GM12878 (cell line): ENCODE measurements around the gene IRF1. TPM values are rescaled to one million over a fixed set of nuclear protein-coding genes. Genes with fewer than 3 reads are reported as not detected.

Experiments
- BACH1 ChIP-seq: fragments of 450-650 bp; IDR thresholded peaks from 2 replicates; pipeline ENCODE4 v1.6.1; 2017; ENCODE audit warnings: mild to moderate bottlenecking, borderline replicate concordance
- CREB1 ChIP-seq: IDR thresholded peaks from 2 replicates; pipeline ENCODE4 v1.6.1; 2012; ENCODE audit warnings: low read depth, mild to moderate bottlenecking, inconsistent platforms
- EGR1 ChIP-seq, 2 experiments: IDR thresholded peaks; 1 replicate in 1 of 2; 2 replicates in 1 of 2; pipeline ENCODE4 v1.6.1; 2011 to 2012; ENCODE audit warnings: low read depth in 2 of 2, low read length in 2 of 2, borderline replicate concordance in 1 of 2, mild to moderate bottlenecking in 1 of 2, moderate library complexity in 1 of 2
- EP300 ChIP-seq, 2 experiments: fragments of 150-350 bp in 1 of 2; IDR thresholded peaks; 2 replicates each; pipeline ENCODE4 v1.6.1; 2011 to 2012; ENCODE audit warnings: low read depth in 2 of 2, low read length in 2 of 2, borderline replicate concordance in 1 of 2, improper control_type of control experiment in 1 of 2, inconsistent platforms in 1 of 2; ENCODE audit not compliant: control insufficient read depth in 1 of 2
- HDAC6 ChIP-seq: fragments of 200-600 bp; sonication (generic); IDR thresholded peaks from one replicate; pipeline ENCODE4 v1.8.0; 2017; ENCODE audit warnings: antibody characterized with exemption; ENCODE audit not compliant: unreplicated experiment
- JUND ChIP-seq: IDR thresholded peaks from 2 replicates; pipeline ENCODE4 v1.6.1; 2012; ENCODE audit warnings: low read depth, mild to moderate bottlenecking, low read length, improper control_type of control experiment, moderate library complexity
- MTA3 ChIP-seq: IDR thresholded peaks from 2 replicates; pipeline ENCODE4 v1.6.1; 2012; ENCODE audit warnings: low read length, inconsistent platforms, borderline replicate concordance
- MXI1 ChIP-seq: fragments of 150-350 bp; IDR thresholded peaks from 2 replicates; pipeline ENCODE4 v1.6.1; 2011; ENCODE audit warnings: low read depth, mild to moderate bottlenecking, inconsistent platforms, low read length, improper control_type of control experiment
- POLR2AphosphoS2 ChIP-seq: IDR thresholded peaks from 2 replicates; pipeline ENCODE4 v1.6.1; 2011; ENCODE audit warnings: low read depth, mild to moderate bottlenecking, low read length, improper control_type of control experiment, moderate library complexity
- RAD51 ChIP-seq: fragments of 450-650 bp; IDR thresholded peaks from 2 replicates; pipeline ENCODE4 v1.6.1; 2016; ENCODE audit warnings: moderate library complexity, mild to moderate bottlenecking, inconsistent platforms
- RFX5 ChIP-seq: IDR thresholded peaks from 2 replicates; pipeline ENCODE4 v1.6.1; 2011; ENCODE audit warnings: low read depth, low read length, improper control_type of control experiment
- SIN3A ChIP-seq: IDR thresholded peaks from 2 replicates; pipeline ENCODE4 v1.6.1; 2012; ENCODE audit warnings: low read depth, low read length, improper control_type of control experiment
- SPI1 ChIP-seq: IDR thresholded peaks from 2 replicates; pipeline ENCODE4 v1.6.1; 2011; ENCODE audit warnings: low read depth, mild to moderate bottlenecking, low read length, moderate library complexity, borderline replicate concordance; ENCODE audit not compliant: insufficient read depth
- SREBF1 ChIP-seq: IDR thresholded peaks from 2 replicates; pipeline ENCODE4 v1.6.1; 2012; ENCODE audit warnings: mild to moderate bottlenecking, low read length
- TAF1 ChIP-seq: IDR thresholded peaks from 2 replicates; pipeline ENCODE4 v1.6.1; 2011; ENCODE audit warnings: mild to moderate bottlenecking, low read depth, low read length, borderline replicate concordance
- TCF12 ChIP-seq: IDR thresholded peaks from 2 replicates; pipeline ENCODE4 v1.6.1; 2011; ENCODE audit warnings: low read depth, mild to moderate bottlenecking, low read length
- ZBED1 ChIP-seq: IDR thresholded peaks from 2 replicates; pipeline ENCODE4 v1.6.1; 2016; ENCODE audit warnings: borderline replicate concordance
- polyA plus RNA-seq, 11 experiments: library from polyadenylated mRNA; depleted of rRNA in 4 of 11; unstranded in 6 of 11; stranded (reverse) in 5 of 11; fragments of >200 nt; fragmentation: Nextera tagmentation in 4 of 11; fragmentation: Illumina TruSeq in 1 of 11; extraction: Ambion mirVana in 4 of 11; extraction: Trizol in 1 of 11; gene quantifications; 1 replicate in 1 of 11; 2 replicates in 10 of 11; pipeline versions ENCODE4 v1.2.1 to v1.2.3, GENCODE V29; 2011 to 2016; ENCODE audit warnings: inconsistent platforms in 2 of 11, missing spikeins in 2 of 11, low read depth in 1 of 11
- total RNA-seq, 4 experiments: library from RNA; depleted of rRNA in 3 of 4; stranded (reverse); fragments of >200 nt in 3 of 4; fragmentation: Illumina TruSeq in 1 of 4; extraction: Trizol in 1 of 4; gene quantifications; 2 replicates each; pipeline versions ENCODE4 v1.2.1 to v1.2.3, GENCODE V29; 2013 to 2021
- TF ChIP-seq, protein P1 (sequence below): fragments of 450-650 bp; IDR thresholded peaks from 2 replicates; pipeline ENCODE4 v1.6.1; 2017; ENCODE audit warnings: antibody characterized with exemption, mild to moderate bottlenecking, moderate library complexity
- TF ChIP-seq, protein P2 (sequence below): fragments of 450-650 bp; IDR thresholded peaks from 2 replicates; pipeline ENCODE4 v1.6.1; 2017; ENCODE audit warnings: mild to moderate bottlenecking, low read depth, inconsistent platforms; ENCODE audit not compliant: poor library complexity, severe bottlenecking
- TF ChIP-seq, protein P3 (sequence below): IDR thresholded peaks from 2 replicates; pipeline ENCODE4 v1.6.1; 2011; ENCODE audit warnings: low read depth, mild to moderate bottlenecking, low read length, moderate library complexity, borderline replicate concordance; ENCODE audit errors: extremely low read depth
- TF ChIP-seq, protein P4 (sequence below): fragments of 450-650 bp; IDR thresholded peaks from 2 replicates; pipeline ENCODE4 v1.6.1; 2014; ENCODE audit warnings: mild to moderate bottlenecking
- TF ChIP-seq, protein P5 (sequence below): IDR thresholded peaks from 2 replicates; pipeline ENCODE4 v1.6.1; 2012; ENCODE audit warnings: low read depth, low read length, improper control_type of control experiment

Gene IRF1
- total and polyA plus RNA-seq, 10 of the 15 experiments (the other 5 are each of a cell fraction or from before 2014, with no cell fraction given), result 6.9 to 68.0 (median 49.6) TPM

DNA sequence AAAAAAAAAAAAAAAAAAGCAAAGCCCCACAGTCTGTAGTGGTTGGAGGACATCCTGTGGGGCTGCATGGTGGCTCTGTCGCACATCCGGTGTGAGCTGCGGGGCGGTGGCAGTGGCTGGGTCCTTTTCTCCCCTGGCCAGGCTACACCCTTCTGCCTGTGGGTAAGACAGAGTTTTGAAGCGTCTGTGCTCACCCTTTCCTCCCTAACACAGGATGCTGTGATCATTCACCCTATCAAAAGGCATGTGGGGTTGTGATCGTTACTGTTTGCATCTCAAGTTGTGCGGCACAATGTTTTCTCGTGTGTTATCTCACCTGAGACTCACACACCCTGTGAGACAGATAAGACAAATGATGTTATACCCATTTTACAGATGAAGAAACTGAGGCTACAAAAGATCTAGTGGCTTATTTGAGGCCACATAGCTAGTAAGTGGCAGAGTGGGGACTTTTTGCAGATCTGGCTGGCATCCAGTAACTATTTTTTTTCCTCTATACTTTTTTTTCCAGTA, 17.5 kb downstream of the IRF1 start (continued):
- TF ChIP-seq, protein P1, sequence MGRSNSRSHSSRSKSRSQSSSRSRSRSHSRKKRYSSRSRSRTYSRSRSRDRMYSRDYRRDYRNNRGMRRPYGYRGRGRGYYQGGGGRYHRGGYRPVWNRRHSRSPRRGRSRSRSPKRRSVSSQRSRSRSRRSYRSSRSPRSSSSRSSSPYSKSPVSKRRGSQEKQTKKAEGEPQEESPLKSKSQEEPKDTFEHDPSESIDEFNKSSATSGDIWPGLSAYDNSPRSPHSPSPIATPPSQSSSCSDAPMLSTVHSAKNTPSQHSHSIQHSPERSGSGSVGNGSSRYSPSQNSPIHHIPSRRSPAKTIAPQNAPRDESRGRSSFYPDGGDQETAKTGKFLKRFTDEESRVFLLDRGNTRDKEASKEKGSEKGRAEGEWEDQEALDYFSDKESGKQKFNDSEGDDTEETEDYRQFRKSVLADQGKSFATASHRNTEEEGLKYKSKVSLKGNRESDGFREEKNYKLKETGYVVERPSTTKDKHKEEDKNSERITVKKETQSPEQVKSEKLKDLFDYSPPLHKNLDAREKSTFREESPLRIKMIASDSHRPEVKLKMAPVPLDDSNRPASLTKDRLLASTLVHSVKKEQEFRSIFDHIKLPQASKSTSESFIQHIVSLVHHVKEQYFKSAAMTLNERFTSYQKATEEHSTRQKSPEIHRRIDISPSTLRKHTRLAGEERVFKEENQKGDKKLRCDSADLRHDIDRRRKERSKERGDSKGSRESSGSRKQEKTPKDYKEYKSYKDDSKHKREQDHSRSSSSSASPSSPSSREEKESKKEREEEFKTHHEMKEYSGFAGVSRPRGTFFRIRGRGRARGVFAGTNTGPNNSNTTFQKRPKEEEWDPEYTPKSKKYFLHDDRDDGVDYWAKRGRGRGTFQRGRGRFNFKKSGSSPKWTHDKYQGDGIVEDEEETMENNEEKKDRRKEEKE, result no peak
- no peak for TF ChIP-seq HDAC6
- TF ChIP-seq, protein P2, sequence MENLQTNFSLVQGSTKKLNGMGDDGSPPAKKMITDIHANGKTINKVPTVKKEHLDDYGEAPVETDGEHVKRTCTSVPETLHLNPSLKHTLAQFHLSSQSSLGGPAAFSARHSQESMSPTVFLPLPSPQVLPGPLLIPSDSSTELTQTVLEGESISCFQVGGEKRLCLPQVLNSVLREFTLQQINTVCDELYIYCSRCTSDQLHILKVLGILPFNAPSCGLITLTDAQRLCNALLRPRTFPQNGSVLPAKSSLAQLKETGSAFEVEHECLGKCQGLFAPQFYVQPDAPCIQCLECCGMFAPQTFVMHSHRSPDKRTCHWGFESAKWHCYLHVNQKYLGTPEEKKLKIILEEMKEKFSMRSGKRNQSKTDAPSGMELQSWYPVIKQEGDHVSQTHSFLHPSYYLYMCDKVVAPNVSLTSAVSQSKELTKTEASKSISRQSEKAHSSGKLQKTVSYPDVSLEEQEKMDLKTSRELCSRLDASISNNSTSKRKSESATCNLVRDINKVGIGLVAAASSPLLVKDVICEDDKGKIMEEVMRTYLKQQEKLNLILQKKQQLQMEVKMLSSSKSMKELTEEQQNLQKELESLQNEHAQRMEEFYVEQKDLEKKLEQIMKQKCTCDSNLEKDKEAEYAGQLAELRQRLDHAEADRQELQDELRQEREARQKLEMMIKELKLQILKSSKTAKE, result no peak
- TF ChIP-seq EP300 (IDR thresholded peaks at IDR 0.05; ENCODE audit: borderline replicate concordance in 1 of 2, control insufficient read depth in 1 of 2, low read depth in 2 of 2, low read length in 2 of 2), result no peak
- TF ChIP-seq SPI1, result no peak
- TF ChIP-seq TAF1, result no peak
- TF ChIP-seq SREBF1, result no peak
- TF ChIP-seq, protein P3, sequence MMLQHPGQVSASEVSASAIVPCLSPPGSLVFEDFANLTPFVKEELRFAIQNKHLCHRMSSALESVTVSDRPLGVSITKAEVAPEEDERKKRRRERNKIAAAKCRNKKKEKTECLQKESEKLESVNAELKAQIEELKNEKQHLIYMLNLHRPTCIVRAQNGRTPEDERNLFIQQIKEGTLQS, result no peak
- no peak for TF ChIP-seq ZBED1
- no peak for TF ChIP-seq MTA3
- TF ChIP-seq CREB1, result no peak
- no peak for TF ChIP-seq RFX5
- no peak for TF ChIP-seq SIN3A
- TF ChIP-seq, protein P4, sequence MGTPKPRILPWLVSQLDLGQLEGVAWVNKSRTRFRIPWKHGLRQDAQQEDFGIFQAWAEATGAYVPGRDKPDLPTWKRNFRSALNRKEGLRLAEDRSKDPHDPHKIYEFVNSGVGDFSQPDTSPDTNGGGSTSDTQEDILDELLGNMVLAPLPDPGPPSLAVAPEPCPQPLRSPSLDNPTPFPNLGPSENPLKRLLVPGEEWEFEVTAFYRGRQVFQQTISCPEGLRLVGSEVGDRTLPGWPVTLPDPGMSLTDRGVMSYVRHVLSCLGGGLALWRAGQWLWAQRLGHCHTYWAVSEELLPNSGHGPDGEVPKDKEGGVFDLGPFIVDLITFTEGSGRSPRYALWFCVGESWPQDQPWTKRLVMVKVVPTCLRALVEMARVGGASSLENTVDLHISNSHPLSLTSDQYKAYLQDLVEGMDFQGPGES, result no peak
- TF ChIP-seq MXI1, result no peak
- TF ChIP-seq POLR2AphosphoS2, result 0 out of 2 replicates have a peak, but pooled peaks have one; percentile 34
- TF ChIP-seq RAD51, result no peak
- TF ChIP-seq, protein P5, sequence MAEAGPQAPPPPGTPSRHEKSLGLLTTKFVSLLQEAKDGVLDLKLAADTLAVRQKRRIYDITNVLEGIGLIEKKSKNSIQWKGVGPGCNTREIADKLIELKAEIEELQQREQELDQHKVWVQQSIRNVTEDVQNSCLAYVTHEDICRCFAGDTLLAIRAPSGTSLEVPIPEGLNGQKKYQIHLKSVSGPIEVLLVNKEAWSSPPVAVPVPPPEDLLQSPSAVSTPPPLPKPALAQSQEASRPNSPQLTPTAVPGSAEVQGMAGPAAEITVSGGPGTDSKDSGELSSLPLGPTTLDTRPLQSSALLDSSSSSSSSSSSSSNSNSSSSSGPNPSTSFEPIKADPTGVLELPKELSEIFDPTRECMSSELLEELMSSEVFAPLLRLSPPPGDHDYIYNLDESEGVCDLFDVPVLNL, result no peak
- TF ChIP-seq BACH1, result no peak
- no peak for TF ChIP-seq EGR1 (IDR thresholded peaks at IDR 0.05; ENCODE audit: borderline replicate concordance in 1 of 2, low read depth in 2 of 2, low read length in 2 of 2)
- TF ChIP-seq TCF12, result no peak
- TF ChIP-seq JUND, result no peak
